NCI-H345 (cell line): ENCODE results near the gene CAPN12.
"Not testable (repeated sequence)": the region's sequence is repeated elsewhere in the genome, so short reads cannot be mapped to it uniquely, and the experiment has no call there.

Experiments
- DNase-seq: peaks from one replicate; lab custom pipeline; 2025; lab: John Stamatoyannopoulos, UW

Gene CAPN12

DNA sequence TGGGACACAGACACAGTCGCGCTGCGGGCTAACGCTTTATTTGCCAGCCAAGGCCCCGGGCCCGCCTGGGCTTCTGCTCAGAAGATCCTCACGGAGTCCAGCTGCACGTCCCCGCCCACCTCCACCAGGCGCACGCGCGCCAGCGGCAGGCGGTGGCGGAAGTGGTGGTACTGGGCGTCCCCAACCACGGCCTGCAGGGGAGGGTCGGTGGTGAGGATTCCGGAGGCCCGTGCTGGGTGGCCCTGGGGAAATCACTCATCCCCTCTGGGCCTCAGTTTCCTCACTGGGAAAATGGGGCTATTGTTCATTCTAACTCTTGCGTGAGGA is 26.6 kb upstream of the CAPN12 start:
- not testable (repeated sequence) for DNase-seq

DNA sequence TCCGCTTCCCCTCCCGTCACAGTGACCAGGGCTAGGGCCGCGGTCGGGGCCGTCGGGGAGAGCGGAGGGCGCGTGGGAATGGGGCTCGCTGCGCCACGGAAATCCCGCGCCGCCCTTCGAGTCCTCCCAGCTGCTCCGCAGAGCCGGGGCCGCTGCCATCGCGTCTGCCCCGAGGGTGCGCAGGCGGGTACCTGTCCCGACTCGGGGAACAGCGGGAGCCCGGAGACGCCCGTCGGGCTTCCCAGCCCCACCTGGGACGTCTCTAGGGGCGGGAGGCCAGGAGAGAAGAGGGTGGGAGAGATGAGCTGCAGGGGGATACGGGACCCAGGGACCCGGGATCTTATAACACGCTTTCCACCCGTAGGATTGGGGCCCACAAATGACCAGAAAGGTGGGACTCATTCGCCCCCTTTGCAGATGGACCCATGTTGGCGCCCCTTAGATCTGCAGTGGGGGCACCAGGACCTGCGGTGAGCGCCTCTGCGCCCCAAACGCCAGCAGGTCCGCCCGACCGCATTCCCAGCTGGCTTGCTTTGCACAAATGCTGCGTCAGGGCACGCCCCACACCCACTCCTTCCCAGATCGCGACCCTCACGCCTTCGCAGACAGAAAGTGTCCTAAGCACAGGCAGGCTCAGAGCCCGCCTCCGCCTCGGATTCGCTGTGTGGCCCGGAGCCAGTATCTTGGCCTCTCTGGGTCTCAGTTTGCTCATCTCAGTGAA is 26.1 kb upstream of the CAPN12 start:
- DNase-seq, result not testable (repeated sequence)

DNA sequence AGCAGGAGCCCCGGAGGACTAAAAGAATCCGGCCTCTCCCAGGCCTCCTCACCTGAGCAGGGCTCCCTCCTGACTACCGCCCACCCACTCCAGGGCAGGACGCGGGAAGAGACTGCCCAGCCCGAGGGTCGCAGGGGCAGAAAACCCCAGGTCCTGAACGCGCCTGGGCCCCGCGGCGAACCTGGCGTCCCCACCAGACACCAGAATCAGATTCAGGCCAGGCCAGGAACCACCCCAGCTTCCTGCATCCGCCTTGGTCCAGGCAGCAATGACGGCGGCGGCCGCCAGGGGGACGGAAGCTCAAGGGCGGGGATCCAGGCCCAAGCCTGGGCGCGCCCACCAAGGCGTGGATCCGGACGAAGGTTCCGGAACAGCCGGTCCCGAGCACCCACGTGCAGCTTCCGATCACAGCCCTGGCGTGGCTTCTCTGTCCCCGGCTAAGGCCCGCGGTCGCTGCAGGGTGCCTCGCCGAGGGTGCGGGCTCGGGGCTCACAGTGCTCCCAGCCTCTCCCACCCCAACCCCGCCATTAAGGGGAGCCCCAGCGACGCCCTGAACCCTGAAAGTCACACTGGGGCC is 25.4 kb upstream of the CAPN12 start:
- DNase-seq, result no peak

DNA sequence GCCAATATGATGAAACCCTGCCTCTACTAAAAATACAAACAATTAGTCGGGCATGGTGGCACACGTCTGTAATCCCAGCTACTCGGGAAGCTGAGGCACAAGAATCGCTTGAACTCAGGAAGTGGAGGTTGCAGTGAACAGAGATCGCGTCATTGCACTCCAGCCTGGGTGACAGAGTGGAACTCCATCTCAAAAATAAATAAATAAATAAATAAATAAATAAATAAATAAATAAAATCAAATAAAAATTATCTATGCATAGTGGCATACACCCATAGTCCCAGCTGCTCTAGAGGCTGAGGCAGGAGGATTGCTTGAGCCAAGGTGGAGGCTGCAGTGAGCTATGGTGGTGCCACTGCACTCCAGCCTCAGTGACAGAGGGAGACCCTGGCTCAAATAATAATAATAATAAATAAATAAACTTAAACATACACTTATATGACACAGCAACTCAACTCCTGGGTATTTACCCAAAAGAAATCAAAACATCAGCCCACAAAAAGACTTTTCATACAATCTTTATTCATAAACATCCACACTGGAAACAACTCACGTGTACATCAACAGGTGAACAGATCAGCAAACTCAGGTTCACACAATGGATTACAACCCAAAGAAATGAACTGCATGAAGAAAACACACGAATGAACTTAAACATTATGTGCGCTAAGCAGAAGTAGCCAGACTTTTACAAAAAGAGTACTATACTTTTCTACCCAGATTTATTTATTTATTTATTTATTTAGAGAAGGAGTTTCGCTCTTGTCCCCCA is 22.2 kb upstream of the CAPN12 start:
- DNase-seq, result no peak

DNA sequence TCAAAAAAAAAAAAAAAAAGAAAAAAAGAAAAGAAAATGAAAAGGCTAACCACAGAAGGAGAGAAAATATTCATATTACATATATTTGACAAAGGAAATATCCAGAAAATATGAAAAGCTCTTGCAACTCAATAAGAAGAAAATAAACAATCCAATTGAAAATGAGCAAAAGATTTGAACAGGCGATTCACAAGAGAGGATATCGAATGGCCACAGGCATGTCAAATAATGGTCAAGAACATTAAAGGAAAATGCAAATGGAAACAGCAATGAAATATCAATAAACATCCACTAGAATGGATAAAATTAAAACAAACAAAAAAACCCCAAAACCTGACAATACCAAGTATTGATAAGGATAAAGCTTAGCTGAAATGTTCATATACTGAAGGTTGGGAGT is 20.9 kb upstream of the CAPN12 start:
- DNase-seq, result no peak

DNA sequence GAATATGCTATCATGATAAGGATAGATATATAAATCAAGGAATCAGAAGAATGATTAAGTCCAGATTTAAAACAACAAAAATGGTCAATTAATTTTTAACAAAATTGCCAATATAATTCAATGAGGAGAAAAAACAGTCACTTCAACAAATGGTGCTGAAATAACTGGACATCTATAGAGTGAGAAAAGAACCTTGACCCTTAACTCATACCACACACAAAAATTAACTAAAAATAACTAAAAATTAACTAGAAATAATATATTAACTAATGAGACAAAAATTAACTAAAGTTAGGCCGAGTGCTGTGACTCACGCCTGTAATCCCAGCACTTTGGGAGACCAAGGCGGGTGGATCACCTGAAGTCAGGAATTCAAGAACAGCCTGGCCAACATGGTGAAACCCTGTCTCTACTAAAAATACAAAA is 19.5 kb upstream of the CAPN12 start:
- DNase-seq, result no peak

DNA sequence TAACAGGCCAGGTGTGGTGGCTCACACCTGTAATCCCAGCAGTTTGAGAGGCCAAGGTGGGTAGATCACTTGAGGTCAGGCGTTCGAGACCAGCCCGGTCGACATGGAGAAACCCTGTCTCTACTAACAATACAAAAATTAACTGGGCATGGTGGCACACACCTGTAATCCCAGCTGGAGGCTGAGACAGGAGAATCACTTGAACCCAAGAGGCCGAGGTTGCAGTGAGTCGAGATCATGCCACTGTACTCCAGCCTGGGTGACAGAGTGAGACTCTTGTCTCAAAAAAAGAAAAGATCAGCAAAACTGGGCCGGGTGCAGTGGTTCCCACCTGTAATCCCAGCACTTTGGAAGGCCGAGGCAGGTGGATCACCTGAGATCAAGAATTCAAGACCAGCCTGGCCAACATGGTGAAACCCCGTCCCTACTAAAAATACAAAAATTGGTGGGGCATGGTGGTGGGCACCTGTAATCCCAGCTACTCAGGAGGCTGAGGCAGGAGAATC is 17.7 kb upstream of the CAPN12 start:
- not testable (repeated sequence) for DNase-seq

DNA sequence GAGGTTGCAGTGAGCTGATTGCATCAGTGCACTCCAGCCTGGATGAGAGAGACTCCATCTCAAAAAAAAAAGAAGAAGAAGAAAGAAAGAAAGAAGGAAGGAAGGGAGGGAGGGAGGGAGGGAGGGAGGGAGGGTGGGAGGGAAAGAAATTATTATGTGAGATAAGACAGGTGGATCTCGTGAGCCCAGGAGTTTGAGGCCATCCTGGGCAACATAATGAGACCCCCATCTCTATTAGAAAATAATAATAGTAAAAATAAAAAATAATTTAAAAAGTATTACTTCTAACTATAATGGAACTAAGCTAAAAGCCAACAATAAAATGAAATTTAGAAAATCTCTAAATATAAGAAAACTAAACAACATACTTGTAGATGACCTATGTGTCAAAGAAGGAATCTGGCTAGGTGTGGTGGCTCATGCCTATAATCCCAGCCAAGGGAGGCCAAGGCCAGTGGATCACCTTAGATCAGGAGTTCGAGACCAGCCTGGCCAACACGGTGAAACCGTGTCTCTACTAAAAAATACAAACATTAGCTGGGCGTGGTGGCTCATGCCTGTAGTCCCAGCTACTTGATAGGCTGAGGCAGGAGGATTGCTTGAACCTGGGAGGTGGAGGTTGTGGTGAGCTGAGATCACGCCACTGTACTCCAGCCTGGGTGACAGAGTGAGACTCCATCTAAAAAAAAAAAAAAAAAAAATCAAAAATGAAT is 16.7 kb upstream of the CAPN12 start:
- not testable (repeated sequence) for DNase-seq

DNA sequence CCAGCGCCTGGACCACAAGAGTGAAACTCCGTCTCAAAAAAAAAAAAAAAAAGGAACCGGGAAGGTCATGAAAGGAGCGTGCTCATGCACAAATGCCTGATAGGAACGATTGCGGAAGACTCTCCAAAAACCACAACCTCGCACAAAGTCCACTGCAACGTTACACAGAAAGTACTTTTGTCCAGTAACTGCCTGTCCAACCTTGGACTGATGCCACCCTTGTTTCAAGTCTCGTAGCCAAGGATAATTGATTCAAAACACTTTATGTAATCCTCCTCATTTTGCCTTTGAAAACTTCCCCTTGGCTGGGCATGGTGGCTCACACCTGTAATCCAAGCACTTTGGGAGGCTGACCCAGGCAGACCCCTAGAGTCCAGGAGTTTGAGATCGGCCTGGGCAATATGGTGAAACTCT is 15.3 kb upstream of the CAPN12 start:
- DNase-seq, result no peak

DNA sequence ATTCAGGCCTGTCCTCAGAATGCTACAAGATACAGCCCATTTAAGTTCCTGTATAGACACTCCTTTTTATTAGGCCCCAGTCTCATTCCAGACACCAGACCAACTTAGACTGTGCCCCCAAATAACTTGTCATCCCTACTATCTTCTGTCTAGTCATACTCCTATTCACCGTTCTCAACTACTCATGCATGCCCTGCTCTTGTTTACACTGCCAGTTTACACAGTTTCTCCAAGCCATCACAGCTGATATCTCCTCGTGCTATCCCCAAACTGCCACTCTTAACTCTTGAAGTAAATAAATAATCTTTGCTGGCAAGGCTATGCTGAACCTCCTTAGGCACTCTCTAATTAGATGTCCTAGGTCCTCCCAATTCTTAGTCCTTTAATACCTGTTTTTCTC is 9.9 kb upstream of the CAPN12 start:
- not testable (repeated sequence) for DNase-seq

DNA sequence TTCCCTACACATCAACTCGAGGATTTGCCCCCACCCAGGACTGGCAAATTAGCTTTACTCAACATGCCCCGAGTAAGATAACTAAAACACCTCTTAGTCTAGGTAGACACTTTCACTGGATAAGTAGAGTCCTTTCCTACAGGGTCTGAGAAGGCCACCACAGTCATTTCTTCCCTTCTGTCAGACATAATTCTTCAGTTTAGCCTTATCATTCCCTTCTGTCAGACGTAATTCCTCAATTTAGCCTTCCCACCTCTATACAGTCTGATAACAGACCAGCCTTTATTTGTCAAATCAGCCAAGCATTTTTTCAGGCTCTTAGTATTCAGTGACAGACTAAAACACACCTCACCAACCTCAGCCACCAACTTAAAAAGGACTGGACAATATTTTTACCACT is 9.5 kb upstream of the CAPN12 start:
- not testable (repeated sequence) for DNase-seq

DNA sequence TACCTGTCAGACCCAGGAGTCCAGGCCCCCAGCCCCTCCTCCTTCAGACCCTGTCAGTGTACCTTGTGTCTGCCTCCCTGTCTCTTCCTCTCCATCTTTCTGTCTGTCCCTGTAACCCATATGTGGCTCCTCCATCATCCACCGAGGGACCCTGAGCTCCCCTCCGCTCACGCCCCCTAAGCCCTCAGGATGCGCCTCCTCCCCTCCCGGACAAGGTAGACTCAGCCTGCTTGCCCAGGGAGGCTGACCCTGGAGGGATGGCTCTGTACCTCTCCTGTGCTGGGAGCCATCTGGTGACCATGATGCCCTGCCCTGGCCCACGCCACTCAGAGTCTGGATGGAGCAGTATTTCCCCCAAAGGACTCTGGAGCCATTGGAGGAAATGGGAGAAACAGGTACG is 1.0 kb upstream of the CAPN12 start:
- DNase-seq, result no peak

DNA sequence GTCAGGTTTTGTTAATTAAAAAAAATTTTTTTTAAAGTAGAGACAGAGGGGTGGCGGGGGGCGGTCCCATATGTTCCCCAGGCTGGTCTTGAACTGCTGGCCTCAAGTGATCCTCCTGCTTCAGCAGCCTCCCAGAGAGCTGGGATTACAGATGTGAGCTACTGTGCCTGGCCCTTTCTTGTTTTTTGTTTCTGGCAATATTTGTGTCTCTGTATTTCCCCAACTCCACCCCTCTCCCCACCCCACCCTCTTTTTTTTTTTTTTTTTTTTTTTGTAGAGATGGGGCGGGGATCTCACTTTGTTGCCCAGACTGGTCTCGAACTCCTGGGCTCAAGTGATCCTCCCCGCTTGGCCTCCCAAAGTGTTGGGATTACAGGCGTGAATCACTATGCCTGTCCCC is 600 bp upstream of the CAPN12 start:
- no peak for DNase-seq

DNA sequence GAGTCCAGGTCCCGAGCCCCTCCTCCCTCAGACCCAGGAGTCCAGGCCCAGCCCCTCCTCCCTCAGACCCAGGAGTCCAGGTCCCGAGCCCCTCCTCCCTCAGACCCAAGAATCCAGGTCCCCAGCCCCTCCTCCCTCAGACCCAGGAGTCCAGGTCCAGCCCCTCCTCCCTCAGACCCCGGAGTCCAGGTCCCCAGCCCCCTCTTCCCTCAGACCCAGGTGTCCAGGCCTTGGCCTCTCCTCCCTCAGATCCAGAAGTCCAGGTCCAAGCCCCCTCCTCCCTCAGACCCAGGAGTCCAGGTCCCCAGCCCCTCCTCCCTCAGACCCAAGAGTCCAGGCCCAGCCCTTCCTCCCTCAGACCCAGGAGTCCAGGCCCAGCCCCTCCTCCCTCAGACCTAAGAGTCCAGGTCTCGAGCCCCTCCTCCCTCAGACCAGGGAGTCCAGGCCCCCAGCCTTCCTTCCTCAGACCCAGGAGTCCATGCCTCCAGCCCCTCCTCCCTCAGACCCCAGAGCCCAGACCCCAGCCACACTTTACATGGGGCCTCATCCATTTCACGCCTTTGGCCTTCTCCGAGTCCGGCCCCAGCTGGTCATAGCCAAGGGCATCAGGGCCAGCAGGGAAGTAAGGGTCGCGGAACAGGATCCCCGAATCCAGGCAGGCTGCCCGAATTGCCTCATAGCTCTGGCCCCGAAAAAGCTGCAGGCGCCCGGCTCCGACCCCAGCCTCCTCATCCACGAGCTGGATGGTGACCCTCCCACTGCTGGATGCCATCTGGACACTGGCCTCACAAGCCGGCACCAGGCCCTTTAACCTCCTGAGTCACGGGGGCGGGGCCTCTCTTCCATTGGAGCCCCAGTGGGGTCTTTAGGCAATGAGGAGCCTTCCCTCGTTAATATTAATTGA is 628 bp downstream of the CAPN12 start:
- no peak for DNase-seq

DNA sequence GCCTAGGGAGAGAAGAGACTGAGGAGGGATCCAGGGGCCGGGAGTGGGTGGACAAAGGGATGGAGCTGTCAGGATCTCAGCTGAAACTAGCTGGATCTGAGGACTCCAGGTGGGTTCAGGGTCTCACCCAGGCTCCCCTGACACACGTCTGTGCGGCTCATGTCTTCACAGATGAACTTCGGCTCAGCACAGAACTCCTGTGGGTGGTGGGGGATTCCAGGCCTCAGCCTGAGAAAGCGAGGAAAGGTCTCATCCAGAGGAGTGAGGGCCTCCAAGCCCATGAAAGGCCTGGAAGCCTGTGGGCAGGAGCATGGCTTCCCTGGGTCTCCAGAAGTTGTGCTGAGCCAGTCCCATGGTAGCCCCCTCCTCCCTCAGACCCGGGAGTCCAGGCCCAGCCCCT is 1.4 kb downstream of the CAPN12 start:
- DNase-seq, result no peak

DNA sequence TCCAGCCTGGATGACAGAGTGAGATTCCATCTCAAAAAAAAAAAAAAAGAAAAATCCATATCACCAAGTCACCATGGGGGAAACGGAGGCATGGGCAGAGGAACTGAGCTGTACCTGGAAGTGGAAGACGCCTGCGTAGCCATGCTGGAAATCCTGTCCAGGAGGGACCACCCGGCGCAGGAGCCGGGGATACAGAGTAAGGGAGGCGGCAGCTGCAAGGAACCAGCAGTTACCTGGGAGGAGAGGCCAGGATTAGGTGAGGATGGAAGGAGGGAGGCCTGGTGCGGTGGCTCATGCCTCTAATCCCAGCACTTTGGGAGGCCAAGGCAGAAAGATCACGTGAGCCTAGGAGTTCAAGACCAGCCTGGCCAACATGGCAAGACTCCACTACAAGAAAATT is 2.0 kb downstream of the CAPN12 start:
- no peak for DNase-seq

DNA sequence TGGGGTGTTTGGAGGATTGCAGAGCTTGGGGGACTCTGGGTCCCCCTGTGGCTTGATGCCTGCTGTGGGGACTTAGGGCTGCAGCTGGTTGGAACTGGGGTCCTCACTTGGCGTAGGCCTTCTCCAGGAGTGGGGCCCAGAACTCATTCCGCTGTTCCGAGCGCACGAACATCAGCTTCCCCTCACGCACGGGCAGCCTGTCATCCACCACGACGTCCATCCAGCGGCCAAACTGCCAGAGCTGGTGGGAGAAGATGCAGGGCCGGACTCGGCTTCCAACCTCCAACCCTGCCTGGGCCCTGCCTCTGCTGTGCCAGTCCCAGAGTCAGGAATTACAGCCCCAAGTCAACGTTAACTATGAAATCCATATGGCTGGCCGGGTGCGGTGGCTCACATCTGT is 2.6 kb downstream of the CAPN12 start:
- no peak for DNase-seq

DNA sequence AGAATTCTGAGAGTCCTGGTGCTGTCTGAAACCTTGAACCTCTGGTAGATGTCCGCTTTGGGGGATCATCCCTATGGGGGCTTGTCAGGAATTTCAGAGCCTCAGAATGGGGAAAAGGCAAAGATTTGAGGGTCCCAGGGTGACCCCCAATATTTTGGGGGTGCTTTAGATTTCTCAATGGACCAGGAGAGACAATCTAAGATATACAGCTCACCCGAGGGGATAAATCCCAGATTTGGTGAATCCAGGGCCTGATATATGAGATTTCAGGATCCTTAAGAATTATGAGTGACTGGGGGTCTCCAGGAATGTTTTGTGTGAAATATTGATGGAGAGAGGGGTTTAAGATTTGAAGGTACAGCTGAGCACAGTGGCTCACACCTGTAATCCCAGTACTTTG is 3.3 kb downstream of the CAPN12 start:
- DNase-seq, result no peak

DNA sequence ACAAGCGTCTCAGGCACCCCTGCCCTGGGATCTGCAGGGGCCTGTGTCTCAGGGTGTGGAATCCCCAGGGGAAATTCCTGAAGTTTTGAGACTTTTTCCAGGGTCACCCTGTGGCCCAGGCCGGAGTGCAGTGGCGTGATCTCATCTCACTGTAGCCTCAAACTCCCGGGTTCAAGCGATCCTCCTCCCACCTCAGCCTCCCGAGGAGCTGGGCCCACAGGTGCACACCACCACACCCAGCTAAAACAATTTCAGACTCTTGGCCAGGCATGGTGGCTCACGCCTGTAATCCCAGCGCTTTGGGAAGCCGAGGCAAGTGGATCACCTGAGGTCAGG is 4.0 kb downstream of the CAPN12 start:
- DNase-seq, result no peak

DNA sequence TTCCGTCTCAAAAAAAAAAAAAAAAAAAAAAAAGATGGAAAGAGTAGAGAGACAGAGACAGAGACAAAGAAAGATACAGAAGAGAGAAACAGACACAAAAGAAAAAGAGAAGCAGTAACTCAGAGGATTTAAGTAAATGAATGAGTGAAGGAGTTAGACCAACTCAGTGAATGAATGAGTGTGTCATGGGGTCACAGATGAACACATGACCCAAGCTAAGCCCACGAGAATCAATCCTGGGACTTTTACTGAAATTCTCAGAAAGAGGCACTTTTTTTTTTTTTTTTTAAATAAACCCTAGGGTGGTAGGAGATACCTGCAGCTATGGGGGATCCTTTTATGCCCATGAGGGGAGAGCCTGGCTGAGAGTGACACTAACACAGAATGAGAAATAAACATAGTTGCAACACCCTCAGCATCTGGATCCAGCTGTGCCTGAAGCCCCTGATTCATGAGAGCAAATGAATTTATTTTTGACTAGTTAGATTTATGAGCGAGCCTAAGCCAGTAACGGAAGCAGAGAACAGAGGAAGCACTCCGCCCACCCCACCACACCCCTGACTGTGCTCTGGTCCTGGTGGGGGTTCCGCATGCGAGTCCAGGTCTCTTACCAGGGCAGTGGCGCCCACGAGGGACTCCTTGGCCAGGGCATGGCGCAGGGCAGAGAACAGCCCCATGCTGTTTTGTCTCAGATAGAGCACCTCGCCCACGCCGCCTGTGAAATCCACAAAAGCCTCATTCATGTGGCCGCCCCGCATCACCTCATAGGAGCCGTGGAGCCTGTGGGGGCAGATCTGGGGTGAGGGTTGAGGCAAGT is 4.6 kb downstream of the CAPN12 start:
- no peak for DNase-seq
